Occipital lobe (tissue), 2 donors: ENCODE measurements around the gene PCGF1. TPM values are rescaled to one million over a fixed set of nuclear protein-coding genes. Genes with fewer than 3 reads are reported as not detected.

Source experiments
- DNase-seq: peaks from one replicate; lab custom pipeline; 2025; lab: John Stamatoyannopoulos, UW
- total RNA-seq: library from RNA; depleted of rRNA; stranded (reverse); fragments of >200 nt; gene quantifications from one replicate; pipeline ENCODE4 v1.2.3, GENCODE V29; 2014

Gene PCGF1
- total RNA-seq, 1 donor from 2014 or later: 6.4 TPM

- DNase-seq: no peak
Observed at GRCh38 chr2:74515981-74516633, 8.6 kb upstream of the PCGF1 start.

GRCh38 chr2:74515271-74515980, 7.9 kb upstream of the PCGF1 start:
- DNase-seq: no peak

- no peak for DNase-seq
Observed at GRCh38 chr2:74514368-74515270, 7.1 kb upstream of the PCGF1 start, which contains the start of gene TLX2. TLX2 (plus strand) TSS chr2:74514450; CDS start chr2:74514807, 357 bp downstream.

GRCh38 chr2:74513605-74514367, 6.3 kb upstream of the PCGF1 start:
- DNase-seq: no peak

GRCh38 chr2:74512744-74513604, 5.5 kb upstream of the PCGF1 start:
- DNase-seq: no peak

GRCh38 chr2:74511104-74511989, 3.9 kb upstream of the PCGF1 start:
- no peak for DNase-seq

GRCh38 chr2:74510272-74510671, 2.8 kb upstream of the PCGF1 start:
- DNase-seq: no peak

GRCh38 chr2:74507926-74508520, 528 bp upstream of the PCGF1 start:
- DNase-seq: no peak

GRCh38 chr2:74505448-74506246, 1.8 kb downstream of the PCGF1 start:
- no peak for DNase-seq

- DNase-seq: no peak
Observed at GRCh38 chr2:74504591-74504990, 2.9 kb downstream of the PCGF1 start.

- no peak for DNase-seq
Observed at GRCh38 chr2:74503506-74504475, 3.7 kb downstream of the PCGF1 start.

GRCh38 chr2:74502720-74503505, 4.6 kb downstream of the PCGF1 start:
- no peak for DNase-seq

- DNase-seq: no peak
Observed at GRCh38 chr2:74502147-74502719, 5.3 kb downstream of the PCGF1 start.

- DNase-seq: no peak
Observed at GRCh38 chr2:74501335-74502071, 6.0 kb downstream of the PCGF1 start.

- no peak for DNase-seq
Observed at GRCh38 chr2:74500578-74500946, 6.9 kb downstream of the PCGF1 start.
